Measurements from ENCODE around the gene ARID1B.
"Not testable (repeated sequence)": the region's sequence is repeated elsewhere in the genome, so short reads cannot be mapped to it uniquely, and the experiment has no call there.

Gene ARID1B

GRCh38 chr6:157032923-157033322 is 255.7 kb downstream of the ARID1B start:
- H3K4me3 ChIP-seq (ENCODE audit: insufficient read depth, low read depth, low read length, poor library complexity, severe bottlenecking): peak overlapping the region; percentile 54
- H3K27ac ChIP-seq (ENCODE audit: insufficient read depth, low read length, poor library complexity, severe bottlenecking): peak overlapping the region; percentile 62
- no peaks in the 10 kb centered on the region for H3K36me3 ChIP-seq (ENCODE audit: control insufficient read depth, insufficient read depth, low read length)
- H3K4me1 ChIP-seq (ENCODE audit: control insufficient read depth, insufficient read depth, low read length, poor library complexity, severe bottlenecking): peaks cover 4% of the 10 kb centered on the region
- DNase-seq: no peak
- H3K27me3 ChIP-seq (replicated peaks; ENCODE audit: control insufficient read depth, insufficient read depth, low read length, poor library complexity, severe bottlenecking): no peaks in the 10 kb centered on the region
- H3K9me3 ChIP-seq (ENCODE audit: control insufficient read depth, low read length): no peaks in the 10 kb centered on the region

- H3K9me3 ChIP-seq (ENCODE audit: control insufficient read depth, low read length): no peaks in the 10 kb centered on the region
- H3K4me1 ChIP-seq (ENCODE audit: control insufficient read depth, insufficient read depth, low read length, poor library complexity, severe bottlenecking): peaks cover 4% of the 10 kb centered on the region
- H3K4me3 ChIP-seq (ENCODE audit: insufficient read depth, low read depth, low read length, poor library complexity, severe bottlenecking): peak overlapping the region; percentile 54
- H3K27ac ChIP-seq (ENCODE audit: insufficient read depth, low read length, poor library complexity, severe bottlenecking): peak overlapping the region; percentile 62
- no peaks in the 10 kb centered on the region for H3K36me3 ChIP-seq (ENCODE audit: control insufficient read depth, insufficient read depth, low read length)
- no peaks in the 10 kb centered on the region for H3K27me3 ChIP-seq (replicated peaks; ENCODE audit: control insufficient read depth, insufficient read depth, low read length, poor library complexity, severe bottlenecking)
- no peak for DNase-seq
These were observed 256.4 kb downstream of the ARID1B start for GRCh38 chr6:157033428-157034140.

GRCh38 chr6:157034436-157035230 is 257.5 kb downstream of the ARID1B start:
- no peak for DNase-seq
- Histone ChIP-seq H3K27me3 (replicated peaks; ENCODE audit: control insufficient read depth, insufficient read depth, low read length, poor library complexity, severe bottlenecking) (no peaks in the 10 kb centered on the region), H3K9me3 (ENCODE audit: control insufficient read depth, low read length) (no peaks in the 10 kb centered on the region), H3K36me3 (ENCODE audit: control insufficient read depth, insufficient read depth, low read length) (no peaks in the 10 kb centered on the region), H3K4me1 (ENCODE audit: control insufficient read depth, insufficient read depth, low read length, poor library complexity, severe bottlenecking) (peaks cover 4% of the 10 kb centered on the region), H3K27ac (ENCODE audit: insufficient read depth, low read length, poor library complexity, severe bottlenecking) (no peak overlapping the region), H3K4me3 (ENCODE audit: insufficient read depth, low read depth, low read length, poor library complexity, severe bottlenecking) (no peak overlapping the region)

GRCh38 chr6:157035546-157035945 is 258.4 kb downstream of the ARID1B start:
- Histone ChIP-seq H3K4me1 (ENCODE audit: control insufficient read depth, insufficient read depth, low read length, poor library complexity, severe bottlenecking) (peaks cover 4% of the 10 kb centered on the region), H3K9me3 (ENCODE audit: control insufficient read depth, low read length) (no peaks in the 10 kb centered on the region), H3K27me3 (replicated peaks; ENCODE audit: control insufficient read depth, insufficient read depth, low read length, poor library complexity, severe bottlenecking) (no peaks in the 10 kb centered on the region), H3K27ac (ENCODE audit: insufficient read depth, low read length, poor library complexity, severe bottlenecking) (no peak overlapping the region), H3K36me3 (ENCODE audit: control insufficient read depth, insufficient read depth, low read length) (no peaks in the 10 kb centered on the region), H3K4me3 (ENCODE audit: insufficient read depth, low read depth, low read length, poor library complexity, severe bottlenecking) (no peak overlapping the region)
- no peak for DNase-seq

GRCh38 chr6:157036245-157036711 is 259.1 kb downstream of the ARID1B start:
- no peak overlapping the region for H3K27ac ChIP-seq (ENCODE audit: insufficient read depth, low read length, poor library complexity, severe bottlenecking)
- peaks cover 4% of the 10 kb centered on the region for H3K4me1 ChIP-seq (ENCODE audit: control insufficient read depth, insufficient read depth, low read length, poor library complexity, severe bottlenecking)
- no peaks in the 10 kb centered on the region for H3K36me3 ChIP-seq (ENCODE audit: control insufficient read depth, insufficient read depth, low read length)
- H3K27me3 ChIP-seq (replicated peaks; ENCODE audit: control insufficient read depth, insufficient read depth, low read length, poor library complexity, severe bottlenecking): no peaks in the 10 kb centered on the region
- H3K9me3 ChIP-seq (ENCODE audit: control insufficient read depth, low read length): no peaks in the 10 kb centered on the region
- no peak for DNase-seq
- no peak overlapping the region for H3K4me3 ChIP-seq (ENCODE audit: insufficient read depth, low read depth, low read length, poor library complexity, severe bottlenecking)

GRCh38 chr6:157037165-157037564 is 260.0 kb downstream of the ARID1B start:
- no peak for DNase-seq
- Histone ChIP-seq H3K27ac (ENCODE audit: insufficient read depth, low read length, poor library complexity, severe bottlenecking) (no peak overlapping the region), H3K4me1 (ENCODE audit: control insufficient read depth, insufficient read depth, low read length, poor library complexity, severe bottlenecking) (peaks cover 4% of the 10 kb centered on the region), H3K36me3 (ENCODE audit: control insufficient read depth, insufficient read depth, low read length) (no peaks in the 10 kb centered on the region), H3K9me3 (ENCODE audit: control insufficient read depth, low read length) (no peaks in the 10 kb centered on the region), H3K4me3 (ENCODE audit: insufficient read depth, low read depth, low read length, poor library complexity, severe bottlenecking) (no peak overlapping the region), H3K27me3 (replicated peaks; ENCODE audit: control insufficient read depth, insufficient read depth, low read length, poor library complexity, severe bottlenecking) (no peaks in the 10 kb centered on the region)

GRCh38 chr6:157038610-157039009 is 261.4 kb downstream of the ARID1B start:
- no peak overlapping the region for H3K4me3 ChIP-seq (ENCODE audit: insufficient read depth, low read depth, low read length, poor library complexity, severe bottlenecking)
- H3K27ac ChIP-seq (ENCODE audit: insufficient read depth, low read length, poor library complexity, severe bottlenecking): no peak overlapping the region
- H3K36me3 ChIP-seq (ENCODE audit: control insufficient read depth, insufficient read depth, low read length): no peaks in the 10 kb centered on the region
- H3K9me3 ChIP-seq (ENCODE audit: control insufficient read depth, low read length): no peaks in the 10 kb centered on the region
- no peaks in the 10 kb centered on the region for H3K27me3 ChIP-seq (replicated peaks; ENCODE audit: control insufficient read depth, insufficient read depth, low read length, poor library complexity, severe bottlenecking)
- no peak for DNase-seq
- H3K4me1 ChIP-seq (ENCODE audit: control insufficient read depth, insufficient read depth, low read length, poor library complexity, severe bottlenecking): peaks cover 3% of the 10 kb centered on the region

- DNase-seq; H3K36me3 ChIP-seq (ENCODE audit: control insufficient read depth, insufficient read depth, low read length); H3K27ac ChIP-seq (ENCODE audit: insufficient read depth, low read length, poor library complexity, severe bottlenecking): not testable (repeated sequence)
These were observed 262.5 kb downstream of the ARID1B start for GRCh38 chr6:157039639-157040038.

GRCh38 chr6:157040191-157040590 is 263.0 kb downstream of the ARID1B start:
- Histone ChIP-seq H3K36me3 (ENCODE audit: control insufficient read depth, insufficient read depth, low read length) (no peaks in the 10 kb centered on the region), H3K27me3 (replicated peaks; ENCODE audit: control insufficient read depth, insufficient read depth, low read length, poor library complexity, severe bottlenecking) (no peaks in the 10 kb centered on the region), H3K4me3 (ENCODE audit: insufficient read depth, low read depth, low read length, poor library complexity, severe bottlenecking) (no peak overlapping the region), H3K27ac (ENCODE audit: insufficient read depth, low read length, poor library complexity, severe bottlenecking) (no peak overlapping the region), H3K9me3 (ENCODE audit: control insufficient read depth, low read length) (no peaks in the 10 kb centered on the region), H3K4me1 (ENCODE audit: control insufficient read depth, insufficient read depth, low read length, poor library complexity, severe bottlenecking) (no peaks in the 10 kb centered on the region)
- no peak for DNase-seq

More at GRCh38 chr6:157039639-157040038, 262.5 kb downstream of the ARID1B start:
- H3K9me3 ChIP-seq (ENCODE audit: control insufficient read depth, low read length); H3K4me3 ChIP-seq (ENCODE audit: insufficient read depth, low read depth, low read length, poor library complexity, severe bottlenecking); H3K4me1 ChIP-seq (ENCODE audit: control insufficient read depth, insufficient read depth, low read length, poor library complexity, severe bottlenecking); H3K27me3 ChIP-seq (replicated peaks; ENCODE audit: control insufficient read depth, insufficient read depth, low read length, poor library complexity, severe bottlenecking): not testable (repeated sequence)

- no peak overlapping the region for H3K27ac ChIP-seq (ENCODE audit: insufficient read depth, low read length, poor library complexity, severe bottlenecking)
- H3K27me3 ChIP-seq (replicated peaks; ENCODE audit: control insufficient read depth, insufficient read depth, low read length, poor library complexity, severe bottlenecking): no peaks in the 10 kb centered on the region
- no peaks in the 10 kb centered on the region for H3K4me1 ChIP-seq (ENCODE audit: control insufficient read depth, insufficient read depth, low read length, poor library complexity, severe bottlenecking)
- H3K36me3 ChIP-seq (ENCODE audit: control insufficient read depth, insufficient read depth, low read length): no peaks in the 10 kb centered on the region
- no peak overlapping the region for H3K4me3 ChIP-seq (ENCODE audit: insufficient read depth, low read depth, low read length, poor library complexity, severe bottlenecking)
- no peaks in the 10 kb centered on the region for H3K9me3 ChIP-seq (ENCODE audit: control insufficient read depth, low read length)
- no peak for DNase-seq
These were observed 268.8 kb downstream of the ARID1B start for GRCh38 chr6:157045831-157046454.
